NCI-H2171 treated with DMSO at 0.1 percent for 48 hours (cell line): ENCODE data around the gene CRTC3.
"Not testable (repeated sequence)": the region's sequence is repeated elsewhere in the genome, so short reads cannot be mapped to it uniquely, and the experiment has no call there.

Experiments
- DNase-seq: peaks from one replicate; lab custom pipeline; 2025; lab: John Stamatoyannopoulos, UW

The CRTC3 gene

GRCh38 chr15:90529371-90530249 lies at the start of gene CRTC3:
Gene CRTC3, plus strand, starts transcription at chr15:90529923. Its CDS starts 149 bp downstream, at chr15:90530072.
- DNase-seq, result peak; percentile 50

GRCh38 chr15:90481023-90481422 lies 48.7 kb upstream of the CRTC3 start:
- no peak for DNase-seq

GRCh38 chr15:90482124-90483011 lies 47.4 kb upstream of the CRTC3 start:
- DNase-seq, result peak; percentile 57

- no peak for DNase-seq
Measured at GRCh38 chr15:90483012-90483307, 46.8 kb upstream of the CRTC3 start.

GRCh38 chr15:90483637-90484036 lies 46.1 kb upstream of the CRTC3 start:
- no peak for DNase-seq

- no peak for DNase-seq
Measured at GRCh38 chr15:90487186-90487585, 42.5 kb upstream of the CRTC3 start.

- no peak for DNase-seq
Measured at GRCh38 chr15:90489514-90489913, 40.2 kb upstream of the CRTC3 start.

- DNase-seq, result no peak
Measured at GRCh38 chr15:90489944-90490343, 39.8 kb upstream of the CRTC3 start.

- no peak for DNase-seq
Measured at GRCh38 chr15:90493647-90494046, 36.1 kb upstream of the CRTC3 start.

- DNase-seq, result no peak
Measured at GRCh38 chr15:90495067-90495466, 34.7 kb upstream of the CRTC3 start.

- peak; percentile 31 for DNase-seq
Measured at GRCh38 chr15:90496791-90497190, 32.9 kb upstream of the CRTC3 start.

GRCh38 chr15:90497376-90497775 lies 32.3 kb upstream of the CRTC3 start:
- no peak for DNase-seq

- no peak for DNase-seq
Measured at GRCh38 chr15:90497912-90498311, 31.8 kb upstream of the CRTC3 start.

GRCh38 chr15:90500171-90500570 lies 29.6 kb upstream of the CRTC3 start:
- no peak for DNase-seq

- no peak for DNase-seq
Measured at GRCh38 chr15:90501898-90502297, 27.8 kb upstream of the CRTC3 start.

- DNase-seq, result not testable (repeated sequence)
Measured at GRCh38 chr15:90510781-90511180, 18.9 kb upstream of the CRTC3 start.

- not testable (repeated sequence) for DNase-seq
Measured at GRCh38 chr15:90511211-90511618, 18.5 kb upstream of the CRTC3 start.

GRCh38 chr15:90512276-90512675 lies 17.4 kb upstream of the CRTC3 start:
- no peak for DNase-seq

- DNase-seq, result no peak
Measured at GRCh38 chr15:90512981-90513380, 16.7 kb upstream of the CRTC3 start.

GRCh38 chr15:90513448-90513847 lies 16.3 kb upstream of the CRTC3 start:
- no peak for DNase-seq

GRCh38 chr15:90513893-90514292 lies 15.8 kb upstream of the CRTC3 start:
- DNase-seq, result not testable (repeated sequence)

- DNase-seq, result no peak
Measured at GRCh38 chr15:90519688-90520087, 10.0 kb upstream of the CRTC3 start.

- DNase-seq, result no peak
Measured at GRCh38 chr15:90520365-90520764, 9.4 kb upstream of the CRTC3 start.
